Ureter (tissue), 1 donor: ENCODE data around the gene C17orf67. TPM values are rescaled to one million over a fixed set of nuclear protein-coding genes. Genes with fewer than 3 reads are reported as not detected.
A peak's percentile ranks its signal among the peaks of the same experiment; 100 is the strongest.

ENCODE experiments used
- DNase-seq: peaks from one replicate; pipeline ENCODE4 v3.0.0-alpha.2; 2020; ENCODE audit warnings: low spot score
- total RNA-seq: library from RNA; stranded (reverse); gene quantifications from one replicate; pipeline ENCODE4 v1.2.4, GENCODE V29; 2023
- donor health status: DM: yes; HTN: yes; CAD: no.

C17orf67 gene
- total RNA-seq, 1 donor from 2014 or later: 3.2 TPM

DNA sequence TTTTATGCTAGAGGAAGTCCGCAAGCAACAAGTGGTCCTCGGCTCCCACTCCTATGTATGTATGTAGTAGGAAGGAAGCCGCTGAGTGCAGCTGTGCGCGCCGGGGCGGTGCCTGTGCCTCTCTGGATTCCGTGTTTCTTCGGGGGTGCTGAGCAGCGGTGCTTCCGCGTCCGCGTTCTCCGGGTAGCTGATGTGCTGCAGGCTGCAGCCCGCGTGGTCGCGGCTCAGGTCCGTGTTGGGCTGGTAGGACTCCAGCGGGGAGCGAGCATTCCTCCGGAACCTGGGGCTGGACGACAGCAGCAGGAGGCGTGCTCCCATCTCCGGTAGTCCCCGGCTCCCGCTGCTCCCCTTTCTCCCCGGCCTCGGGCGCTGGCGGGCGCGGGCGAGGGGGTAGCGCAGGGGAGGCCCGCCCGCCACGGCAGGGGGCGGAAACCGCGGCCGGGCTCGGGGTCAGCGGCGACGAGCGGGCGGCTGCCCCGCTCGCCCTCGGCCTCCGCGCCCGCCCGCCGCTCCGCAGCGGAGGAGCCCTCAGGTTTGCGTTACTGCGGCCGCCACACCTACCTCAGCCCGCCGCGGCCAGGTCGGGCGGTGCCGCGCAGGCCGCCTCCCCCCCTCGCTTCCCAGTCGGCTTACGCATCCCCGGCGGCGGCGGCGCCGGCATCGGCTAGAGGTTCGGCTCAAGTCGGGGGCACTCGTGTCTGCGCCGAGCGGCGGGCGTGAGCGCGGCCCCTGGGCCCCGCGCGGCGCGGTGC, 487 bp downstream of the C17orf67 start:
- DNase-seq: peak; percentile 65

- no peak for DNase-seq
Observed at GRCh38 chr17:56832446-56832845, 1.3 kb downstream of the C17orf67 start.

DNA sequence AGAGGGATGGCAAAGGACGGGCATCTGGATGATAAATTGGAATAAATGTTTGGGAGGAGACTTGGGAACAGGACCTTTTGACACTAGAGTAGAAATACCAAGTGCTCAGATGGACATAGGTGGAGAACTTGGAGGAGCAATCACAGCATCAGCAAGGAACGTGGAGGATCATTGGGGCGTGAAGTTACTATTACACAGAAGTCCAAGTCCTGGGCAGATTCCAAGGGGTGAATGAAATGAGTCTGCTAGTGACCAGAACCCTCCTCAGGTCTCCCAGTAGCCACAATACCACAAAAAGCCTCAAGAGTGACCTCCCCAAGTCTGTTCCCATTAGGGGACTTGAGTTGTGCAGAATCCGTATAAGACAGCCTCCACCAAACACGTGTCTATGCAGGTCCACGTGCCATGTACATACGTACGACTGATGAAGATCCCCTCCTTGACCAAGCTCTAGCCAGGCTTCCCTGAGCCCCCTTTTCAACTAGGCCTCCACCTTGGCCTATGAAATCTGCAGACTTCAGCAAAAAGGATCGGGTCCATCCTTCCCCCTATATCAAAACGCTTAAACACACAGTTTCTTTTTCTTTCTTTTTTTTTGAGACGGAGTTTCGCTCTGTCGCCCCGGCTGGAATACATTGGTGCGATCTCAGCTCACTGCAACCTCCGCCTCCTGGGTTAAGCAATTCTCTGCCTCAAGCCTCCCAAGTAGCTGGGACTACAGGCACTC, 2.2 kb downstream of the C17orf67 start:
- no peak for DNase-seq

DNA sequence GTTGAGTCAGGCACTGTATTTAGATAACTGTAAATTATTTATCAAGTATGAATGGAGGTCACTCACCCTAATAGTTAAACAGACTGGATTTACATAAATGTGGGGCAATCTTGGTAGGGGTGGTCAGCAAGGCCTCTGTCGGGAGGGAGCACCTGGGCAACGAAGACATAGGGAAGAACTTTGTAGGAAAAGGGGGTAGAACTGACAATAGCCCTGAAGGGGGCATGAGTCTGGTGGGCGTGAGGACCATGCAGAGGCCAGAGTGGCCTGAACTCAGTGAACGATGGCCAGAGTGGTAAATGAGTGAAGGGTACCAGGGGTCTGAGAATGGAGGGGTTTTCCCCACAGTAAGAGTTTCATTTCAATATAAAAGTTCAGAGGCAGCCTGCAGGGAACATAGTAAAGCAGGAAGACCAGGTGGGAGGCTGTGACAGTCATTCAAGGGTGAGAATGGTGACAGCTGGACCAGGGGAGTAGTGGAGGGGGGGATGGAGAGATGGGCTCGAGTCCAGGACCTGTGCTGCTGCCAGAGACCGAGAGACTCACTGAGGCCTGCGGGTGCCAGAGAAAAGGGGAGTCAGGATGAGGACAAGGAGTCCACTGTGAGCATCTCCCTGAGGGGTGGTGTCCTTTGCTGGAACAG, 2.9 kb downstream of the C17orf67 start:
- no peak for DNase-seq

- no peak for DNase-seq
Observed at GRCh38 chr17:56826611-56827414, 6.9 kb downstream of the C17orf67 start.

- no peak for DNase-seq
Observed at GRCh38 chr17:56824503-56824902, 9.2 kb downstream of the C17orf67 start.

- DNase-seq: no peak
Observed at GRCh38 chr17:56823848-56824247, 9.9 kb downstream of the C17orf67 start.

- no peak for DNase-seq
Observed at GRCh38 chr17:56822725-56823124, 11.0 kb downstream of the C17orf67 start.

- DNase-seq: no peak
Observed at GRCh38 chr17:56821847-56822534, 11.7 kb downstream of the C17orf67 start.

DNA sequence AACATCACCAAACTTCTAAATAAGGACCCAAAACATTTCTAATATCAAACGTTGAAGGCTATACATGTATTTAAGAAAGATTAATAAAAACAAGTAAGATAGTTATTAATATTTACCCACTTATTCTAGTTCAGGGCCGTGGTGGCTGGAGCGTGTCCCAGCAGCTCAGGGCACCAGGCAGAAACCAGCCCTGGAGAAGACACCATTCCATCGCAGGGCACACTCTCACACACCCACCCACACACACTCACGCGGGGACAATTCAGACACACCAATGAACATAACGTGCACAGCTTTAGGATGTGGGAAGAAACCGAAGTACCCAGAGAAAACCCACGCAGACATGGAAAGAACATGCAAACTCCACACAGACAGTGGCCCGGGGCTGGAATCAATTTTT, 13.5 kb downstream of the C17orf67 start:
- no peak for DNase-seq

GRCh38 chr17:56819431-56820145, 14.1 kb downstream of the C17orf67 start:
- peak; percentile 74 for DNase-seq

DNA sequence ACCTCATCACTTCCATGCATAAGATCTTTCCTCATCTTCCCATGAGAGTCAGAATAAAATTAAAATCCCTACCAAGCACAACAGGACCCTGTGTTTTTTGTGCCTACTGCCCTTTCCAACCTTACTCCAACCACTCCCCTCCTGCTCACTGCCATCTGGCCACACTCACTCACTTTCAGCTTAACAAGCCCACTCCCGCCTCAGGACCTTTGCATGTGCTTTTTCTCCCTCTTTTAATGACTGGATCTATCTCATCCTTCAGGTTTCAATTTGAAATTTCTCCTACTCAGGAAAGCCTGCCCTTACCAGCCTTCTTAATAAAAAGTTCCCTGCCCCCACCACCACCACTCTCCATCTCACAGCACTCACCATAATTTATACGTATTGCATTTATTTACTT, 14.7 kb downstream of the C17orf67 start:
- DNase-seq: no peak

DNA sequence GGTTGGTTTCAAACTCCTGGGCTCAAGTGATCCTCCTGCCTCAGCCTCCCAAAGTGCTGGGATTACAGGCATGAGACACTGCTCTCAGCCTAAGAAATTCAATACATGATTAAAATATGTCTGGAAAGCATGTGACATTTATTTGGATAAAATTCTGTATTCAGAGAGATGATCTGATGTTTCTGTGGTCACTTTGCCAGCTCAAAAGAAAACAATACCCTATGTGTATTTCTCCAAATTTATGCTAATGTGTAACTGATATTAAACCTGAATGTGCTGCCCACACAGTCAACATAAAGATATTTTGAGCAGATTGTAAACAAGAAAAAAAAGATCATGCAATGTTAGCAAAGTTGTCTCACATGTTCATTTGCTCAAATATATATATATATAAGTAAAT, 16.7 kb downstream of the C17orf67 start:
- DNase-seq: no peak

DNA sequence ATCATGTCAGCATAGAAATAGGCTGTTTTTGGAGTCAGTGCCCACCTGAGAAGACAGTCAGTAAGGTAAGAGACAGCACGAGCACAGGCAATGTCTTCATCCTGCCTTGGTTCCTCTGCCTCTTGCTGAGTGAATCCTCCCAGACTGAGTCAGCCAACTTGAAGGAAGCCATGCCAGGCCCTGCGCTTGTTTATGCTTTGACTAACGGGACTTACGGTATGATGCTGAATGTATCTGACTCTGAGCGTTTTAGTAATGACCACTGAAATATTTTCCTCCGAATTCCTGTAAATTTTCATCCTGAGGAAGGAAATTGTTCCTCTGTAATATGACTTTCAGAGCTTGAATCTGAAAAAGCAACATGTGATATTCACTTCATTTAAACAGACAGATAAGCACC, 18.0 kb downstream of the C17orf67 start:
- no peak for DNase-seq

GRCh38 chr17:56812901-56813388, 20.8 kb downstream of the C17orf67 start:
- DNase-seq: no peak

GRCh38 chr17:56810891-56811775, 22.6 kb downstream of the C17orf67 start:
- no peak for DNase-seq

GRCh38 chr17:56810343-56810742, 23.4 kb downstream of the C17orf67 start:
- DNase-seq: no peak

DNA sequence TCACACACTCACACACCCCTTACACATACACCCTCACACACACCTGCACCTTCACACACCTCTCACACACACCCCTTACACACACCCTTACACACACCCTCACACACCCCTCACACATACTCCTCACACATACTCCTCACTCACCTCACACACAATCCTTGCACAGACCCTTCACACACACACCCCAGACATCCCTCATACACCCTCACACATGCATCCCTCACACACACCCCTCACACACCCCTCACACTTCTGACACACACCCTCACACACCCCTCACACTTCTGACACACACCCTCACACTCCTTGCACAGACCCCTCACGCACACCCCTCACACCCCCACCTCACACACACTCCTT, 23.9 kb downstream of the C17orf67 start:
- no peak for DNase-seq

DNA sequence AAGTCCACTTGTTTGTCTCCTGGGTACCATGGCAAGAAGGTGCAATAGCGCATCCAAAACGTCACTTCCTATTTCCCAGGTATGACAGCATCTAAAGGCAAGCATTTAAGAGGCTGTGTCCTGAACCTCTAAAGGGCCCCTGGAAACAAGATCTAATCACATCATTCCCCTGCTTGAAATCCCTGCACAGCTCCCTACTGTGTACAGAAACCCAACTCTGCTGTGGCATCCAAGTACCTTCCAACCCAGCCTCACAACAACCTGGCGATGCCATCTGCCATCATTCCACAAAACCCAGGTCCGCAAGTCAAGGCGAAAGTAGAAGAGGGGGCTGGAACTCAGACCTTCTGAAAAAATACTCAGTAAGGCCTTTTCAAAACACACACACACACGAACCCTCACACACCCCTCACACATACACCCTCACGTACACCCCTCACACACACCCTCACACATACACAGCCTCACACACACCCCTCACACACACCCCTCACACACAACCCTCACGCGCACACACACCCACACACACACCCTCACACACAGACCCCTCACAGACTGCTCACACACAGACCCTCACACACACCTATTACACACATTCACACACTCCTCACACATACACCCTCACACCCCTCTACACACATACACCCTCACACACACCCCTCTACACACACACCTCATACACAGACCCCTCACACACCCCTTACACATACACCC, 24.5 kb downstream of the C17orf67 start:
- DNase-seq: no peak
